DOHH2 (cell line): ENCODE results near the gene SKIC8.

Experiments
- EZH2phosphoT487 ChIP-seq: fragments of 200-600 bp; sonication (generic); IDR thresholded peaks from 2 replicates; pipeline ENCODE4 v1.6.1; 2017; ENCODE audit warnings: borderline replicate concordance, mild to moderate bottlenecking, antibody characterized with exemption, low read length, moderate library complexity, mixed read lengths
- TF ChIP-seq, protein P1 (sequence below): fragments of 200-600 bp; sonication (generic); IDR thresholded peaks from one replicate; pipeline ENCODE4 v1.5.1; 2014; ENCODE audit warnings: antibody characterized with exemption, mild to moderate bottlenecking, low read depth, low read length; ENCODE audit not compliant: poor library complexity, severe bottlenecking

DNA sequence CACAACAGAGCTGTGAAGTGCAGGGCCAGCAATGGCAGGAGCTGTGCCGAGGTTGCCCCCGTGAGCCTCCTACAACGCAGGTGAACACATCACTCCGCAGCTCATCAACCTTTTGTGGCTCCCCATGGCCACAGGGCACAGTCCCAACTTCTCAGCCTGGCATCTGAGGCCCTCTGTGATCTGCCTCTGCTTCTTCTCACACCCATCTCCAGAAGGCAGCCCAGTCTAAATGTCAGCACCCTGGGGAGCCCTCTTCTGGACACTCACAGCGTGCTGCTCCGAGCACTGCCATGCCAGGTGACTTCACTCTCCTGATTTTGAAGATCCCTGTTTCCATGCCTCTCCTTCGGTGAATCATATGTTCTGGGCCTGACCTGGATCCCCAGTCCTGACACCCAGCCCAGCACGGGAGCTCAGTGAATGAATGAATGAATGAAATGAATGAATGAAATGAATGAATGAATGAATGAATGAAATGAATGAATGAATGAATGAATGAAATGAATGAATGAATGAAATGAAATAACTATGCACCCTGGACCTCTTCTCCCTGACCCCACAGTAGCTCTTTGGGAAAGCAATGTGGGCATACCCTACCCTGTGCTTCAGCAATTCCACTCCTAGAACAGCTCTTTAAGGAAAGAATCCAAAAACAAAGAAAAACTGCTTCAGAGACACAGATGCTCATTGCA, 17.9 kb upstream of the SKIC8 start:
- TF ChIP-seq, protein P1, sequence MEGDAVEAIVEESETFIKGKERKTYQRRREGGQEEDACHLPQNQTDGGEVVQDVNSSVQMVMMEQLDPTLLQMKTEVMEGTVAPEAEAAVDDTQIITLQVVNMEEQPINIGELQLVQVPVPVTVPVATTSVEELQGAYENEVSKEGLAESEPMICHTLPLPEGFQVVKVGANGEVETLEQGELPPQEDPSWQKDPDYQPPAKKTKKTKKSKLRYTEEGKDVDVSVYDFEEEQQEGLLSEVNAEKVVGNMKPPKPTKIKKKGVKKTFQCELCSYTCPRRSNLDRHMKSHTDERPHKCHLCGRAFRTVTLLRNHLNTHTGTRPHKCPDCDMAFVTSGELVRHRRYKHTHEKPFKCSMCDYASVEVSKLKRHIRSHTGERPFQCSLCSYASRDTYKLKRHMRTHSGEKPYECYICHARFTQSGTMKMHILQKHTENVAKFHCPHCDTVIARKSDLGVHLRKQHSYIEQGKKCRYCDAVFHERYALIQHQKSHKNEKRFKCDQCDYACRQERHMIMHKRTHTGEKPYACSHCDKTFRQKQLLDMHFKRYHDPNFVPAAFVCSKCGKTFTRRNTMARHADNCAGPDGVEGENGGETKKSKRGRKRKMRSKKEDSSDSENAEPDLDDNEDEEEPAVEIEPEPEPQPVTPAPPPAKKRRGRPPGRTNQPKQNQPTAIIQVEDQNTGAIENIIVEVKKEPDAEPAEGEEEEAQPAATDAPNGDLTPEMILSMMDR: no peak
- TF ChIP-seq EZH2phosphoT487: no peak
